Prostate gland (tissue), 2 donors: ENCODE data around the gene KCNQ1.

Experiments
- CTCF ChIP-seq, 4 experiments: fragments of 200-600 bp in 2 of 4; fragments of 450-650 bp in 2 of 4; sonication (generic) in 2 of 4; IDR thresholded peaks; 1 replicate in 3 of 4; 2 replicates in 1 of 4; pipeline ENCODE4 v1.5.1; 2016 to 2019; ENCODE audit warnings: antibody characterized with exemption in 4 of 4, mild to moderate bottlenecking in 2 of 4, moderate library complexity in 2 of 4
- POLR2A ChIP-seq: fragments of 450-650 bp; IDR thresholded peaks from one replicate; pipeline ENCODE4 v1.6.1; 2016; ENCODE audit warnings: antibody characterized with exemption, mild to moderate bottlenecking

- TF ChIP-seq CTCF (IDR thresholded peaks at IDR 0.05) (no peak), POLR2A (no peak)
Measured at GRCh38 chr11:2413742-2414579, 30.8 kb upstream of the KCNQ1 start.
